ENCODE measurements around the gene LONRF2. TPM values are rescaled to one million over a fixed set of nuclear protein-coding genes. Genes with fewer than 3 reads are reported as not detected.

Gene LONRF2
- total RNA-seq, 1 experiment from 2014 or later: not detected

DNA sequence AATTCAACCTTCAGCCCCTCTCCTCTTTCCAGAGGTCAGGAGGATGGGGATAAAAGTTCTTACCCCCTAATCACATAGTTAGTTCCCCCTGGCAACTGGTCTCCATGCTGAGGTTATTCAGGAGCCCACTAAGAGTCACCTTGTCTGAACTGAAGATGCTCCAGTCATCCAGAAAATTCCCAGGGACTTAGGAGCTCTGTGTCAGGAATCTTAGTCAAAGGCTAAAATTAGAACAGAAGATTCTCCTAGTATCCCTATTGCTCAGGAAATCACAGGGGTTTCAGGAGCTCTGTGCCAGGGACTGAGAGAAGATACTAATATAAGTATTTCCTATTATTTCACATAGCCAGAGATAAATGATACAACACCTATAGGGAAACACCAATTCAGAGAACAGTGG, 37.3 kb upstream of the LONRF2 start:
- Histone ChIP-seq H3K27me3 (replicated peaks; ENCODE audit: control insufficient read depth, insufficient read depth, low read length) (no peaks in the 10 kb centered on the region), H3K4me3 (ENCODE audit: low read depth, low read length) (no peak overlapping the region), H3K4me1 (no peaks in the 10 kb centered on the region), H3K36me3 (ENCODE audit: control insufficient read depth, insufficient read depth, low read length) (no peaks in the 10 kb centered on the region), H3K9me3 (0 out of 2 replicates have a peak, but pooled peaks cover 7% of the 10 kb centered on the region)
- intact Hi-C loops (cut with micrococcal nuclease; ENCODE audit: unreplicated experiment): no loop called here
- TF ChIP-seq, protein P1, sequence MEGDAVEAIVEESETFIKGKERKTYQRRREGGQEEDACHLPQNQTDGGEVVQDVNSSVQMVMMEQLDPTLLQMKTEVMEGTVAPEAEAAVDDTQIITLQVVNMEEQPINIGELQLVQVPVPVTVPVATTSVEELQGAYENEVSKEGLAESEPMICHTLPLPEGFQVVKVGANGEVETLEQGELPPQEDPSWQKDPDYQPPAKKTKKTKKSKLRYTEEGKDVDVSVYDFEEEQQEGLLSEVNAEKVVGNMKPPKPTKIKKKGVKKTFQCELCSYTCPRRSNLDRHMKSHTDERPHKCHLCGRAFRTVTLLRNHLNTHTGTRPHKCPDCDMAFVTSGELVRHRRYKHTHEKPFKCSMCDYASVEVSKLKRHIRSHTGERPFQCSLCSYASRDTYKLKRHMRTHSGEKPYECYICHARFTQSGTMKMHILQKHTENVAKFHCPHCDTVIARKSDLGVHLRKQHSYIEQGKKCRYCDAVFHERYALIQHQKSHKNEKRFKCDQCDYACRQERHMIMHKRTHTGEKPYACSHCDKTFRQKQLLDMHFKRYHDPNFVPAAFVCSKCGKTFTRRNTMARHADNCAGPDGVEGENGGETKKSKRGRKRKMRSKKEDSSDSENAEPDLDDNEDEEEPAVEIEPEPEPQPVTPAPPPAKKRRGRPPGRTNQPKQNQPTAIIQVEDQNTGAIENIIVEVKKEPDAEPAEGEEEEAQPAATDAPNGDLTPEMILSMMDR (IDR thresholded peaks at IDR 0.05; ENCODE audit: insufficient read depth in 1 of 2, low read depth in 1 of 2, low read length in 1 of 2, severe bottlenecking in 1 of 2, unreplicated experiment in 1 of 2): no peak
- CTCF ChIA-PET: no interaction called here
- Mint-ChIP-seq H3K4me3 (ENCODE audit: unreplicated experiment) (no peak overlapping the region), H3K36me3 (ENCODE audit: insufficient read depth, unreplicated experiment) (peaks cover 5% of the 10 kb centered on the region), H3K9me3 (ENCODE audit: unreplicated experiment) (peaks cover 60% of the 10 kb centered on the region), H3K4me1 (ENCODE audit: low read depth, unreplicated experiment) (no peaks in the 10 kb centered on the region), H3K27me3 (ENCODE audit: insufficient read depth, unreplicated experiment) (no peaks in the 10 kb centered on the region), H3K27ac (ENCODE audit: unreplicated experiment) (no peak overlapping the region)
- BruUV-seq (replicated peaks): no TSS peak
- no peak for DNase-seq
- POLR2A ChIA-PET: no interaction called here

GRCh38 chr2:100358554-100358953, 36.3 kb upstream of the LONRF2 start:
- intact Hi-C loops (cut with micrococcal nuclease; ENCODE audit: unreplicated experiment): no loop called here
- Histone ChIP-seq H3K9me3 (0 out of 2 replicates have a peak, but pooled peaks cover 7% of the 10 kb centered on the region), H3K27me3 (replicated peaks; ENCODE audit: control insufficient read depth, insufficient read depth, low read length) (no peaks in the 10 kb centered on the region), H3K4me1 (no peaks in the 10 kb centered on the region), H3K4me3 (ENCODE audit: low read depth, low read length) (no peak overlapping the region), H3K36me3 (ENCODE audit: control insufficient read depth, insufficient read depth, low read length) (no peaks in the 10 kb centered on the region)
- no peaks in the 10 kb centered on the region for H3K27me3 Mint-ChIP-seq (ENCODE audit: insufficient read depth, unreplicated experiment)
- peaks cover 51% of the 10 kb centered on the region for H3K9me3 Mint-ChIP-seq (ENCODE audit: unreplicated experiment)
- no peaks in the 10 kb centered on the region for H3K4me1 Mint-ChIP-seq (ENCODE audit: low read depth, unreplicated experiment)
- ChIA-PET CTCF (no interaction called here), POLR2A (no interaction called here)
- peaks cover 5% of the 10 kb centered on the region for H3K36me3 Mint-ChIP-seq (ENCODE audit: insufficient read depth, unreplicated experiment)
- DNase-seq: no peak
- no peak overlapping the region for H3K4me3 Mint-ChIP-seq (ENCODE audit: unreplicated experiment)
- no TSS peak for BruUV-seq (replicated peaks)
- TF ChIP-seq, protein P1 (IDR thresholded peaks at IDR 0.05; ENCODE audit: insufficient read depth in 1 of 2, low read depth in 1 of 2, low read length in 1 of 2, severe bottlenecking in 1 of 2, unreplicated experiment in 1 of 2): no peak
- H3K27ac Mint-ChIP-seq (ENCODE audit: unreplicated experiment): no peak overlapping the region

GRCh38 chr2:100352521-100352920, 30.2 kb upstream of the LONRF2 start:
- H3K4me1 ChIP-seq: no peaks in the 10 kb centered on the region
- H3K36me3 Mint-ChIP-seq (ENCODE audit: insufficient read depth, unreplicated experiment): no peaks in the 10 kb centered on the region
- no peaks in the 10 kb centered on the region for H3K36me3 ChIP-seq (ENCODE audit: control insufficient read depth, insufficient read depth, low read length)
- no TSS peak for BruUV-seq (replicated peaks)
- POLR2A ChIA-PET: no interaction called here
- TF ChIP-seq, protein P1 (IDR thresholded peaks at IDR 0.05; ENCODE audit: insufficient read depth in 1 of 2, low read depth in 1 of 2, low read length in 1 of 2, severe bottlenecking in 1 of 2, unreplicated experiment in 1 of 2): no peak
- no peak overlapping the region for H3K27ac Mint-ChIP-seq (ENCODE audit: unreplicated experiment)
- peaks cover 2% of the 10 kb centered on the region for H3K27me3 Mint-ChIP-seq (ENCODE audit: insufficient read depth, unreplicated experiment)
- peaks cover 5% of the 10 kb centered on the region for H3K9me3 ChIP-seq
- intact Hi-C loops (cut with micrococcal nuclease; ENCODE audit: unreplicated experiment): no loop called here
- H3K4me3 Mint-ChIP-seq (ENCODE audit: unreplicated experiment): no peak overlapping the region
- H3K4me1 Mint-ChIP-seq (ENCODE audit: low read depth, unreplicated experiment): no peaks in the 10 kb centered on the region
- peaks cover 20% of the 10 kb centered on the region for H3K9me3 Mint-ChIP-seq (ENCODE audit: unreplicated experiment)
- no peak for DNase-seq
- H3K27me3 ChIP-seq (replicated peaks; ENCODE audit: control insufficient read depth, insufficient read depth, low read length): no peaks in the 10 kb centered on the region
- CTCF ChIA-PET: no interaction called here
- no peak overlapping the region for H3K4me3 ChIP-seq (ENCODE audit: low read depth, low read length)
